Measurements from ENCODE around the gene ZNF280D.

GRCh38 chr15:56719774-56720555 is 13.3 kb downstream of the ZNF280D start:
- no peak for TF ChIP-seq CTCF (conservative IDR thresholded peaks at IDR 0.05 in 1 of 2, IDR thresholded peaks at IDR 0.05 in 1 of 2; ENCODE audit: low read depth in 1 of 2, low read length in 2 of 2)
- TF ChIP-seq EZH2 (IDR thresholded peaks at IDR 0.05; ENCODE audit: low read length, missing control alignments): no peak
